HFFc6 (cell line): ENCODE measurements around the gene TAGAP. TPM values are rescaled to one million over a fixed set of nuclear protein-coding genes. Genes with fewer than 3 reads are reported as not detected.
A peak's percentile ranks its signal among the peaks of the same experiment; 100 is the strongest.

Experiments
- DNase-seq: peaks from one replicate; pipeline ENCODE4 v3.0.0-alpha.2; 2018
- H3K27ac Mint-ChIP-seq: 2 replicates; pipeline ENCODE4 v1.8.0; 2020; ENCODE audit warnings: mild to moderate bottlenecking, mixed read lengths
- H3K27me3 Mint-ChIP-seq: 2 replicates; pipeline ENCODE4 v1.8.0; 2021; ENCODE audit warnings: mild to moderate bottlenecking, moderate library complexity, mixed read lengths; ENCODE audit not compliant: insufficient read depth
- H3K36me3 Mint-ChIP-seq: 2 replicates; pipeline ENCODE4 v1.8.0; 2021; ENCODE audit warnings: low read depth, mixed read lengths
- H3K4me1 Mint-ChIP-seq: 2 replicates; pipeline ENCODE4 v1.8.0; 2020; ENCODE audit warnings: low read depth, mixed read lengths
- H3K4me3 Mint-ChIP-seq: 2 replicates; pipeline ENCODE4 v1.8.0; 2020; ENCODE audit warnings: mild to moderate bottlenecking, moderate library complexity, mixed read lengths
- H3K9me3 Mint-ChIP-seq: 2 replicates; pipeline ENCODE4 v1.8.0; 2020; ENCODE audit warnings: mild to moderate bottlenecking, mixed read lengths
- total RNA-seq, 6 experiments: library from RNA; stranded (reverse); fragmentation: NEBNext Ultra II Directional; extraction: Animal tissue kit (Norgen Biotek cat#: 25700); gene quantifications; 2 replicates in 1 of 6; 3 replicates in 5 of 6; pipeline ENCODE4 v1.2.3, GENCODE V29; 2021
- TF ChIP-seq, protein P1 (sequence below): fragments of 200-600 bp; sonication (generic); IDR thresholded peaks from 2 replicates; pipeline ENCODE4 v1.5.0; 2021; ENCODE audit warnings: antibody characterized with exemption, mild to moderate bottlenecking

Gene TAGAP
- total RNA-seq, 6 experiments from 2014 or later = not detected

DNA sequence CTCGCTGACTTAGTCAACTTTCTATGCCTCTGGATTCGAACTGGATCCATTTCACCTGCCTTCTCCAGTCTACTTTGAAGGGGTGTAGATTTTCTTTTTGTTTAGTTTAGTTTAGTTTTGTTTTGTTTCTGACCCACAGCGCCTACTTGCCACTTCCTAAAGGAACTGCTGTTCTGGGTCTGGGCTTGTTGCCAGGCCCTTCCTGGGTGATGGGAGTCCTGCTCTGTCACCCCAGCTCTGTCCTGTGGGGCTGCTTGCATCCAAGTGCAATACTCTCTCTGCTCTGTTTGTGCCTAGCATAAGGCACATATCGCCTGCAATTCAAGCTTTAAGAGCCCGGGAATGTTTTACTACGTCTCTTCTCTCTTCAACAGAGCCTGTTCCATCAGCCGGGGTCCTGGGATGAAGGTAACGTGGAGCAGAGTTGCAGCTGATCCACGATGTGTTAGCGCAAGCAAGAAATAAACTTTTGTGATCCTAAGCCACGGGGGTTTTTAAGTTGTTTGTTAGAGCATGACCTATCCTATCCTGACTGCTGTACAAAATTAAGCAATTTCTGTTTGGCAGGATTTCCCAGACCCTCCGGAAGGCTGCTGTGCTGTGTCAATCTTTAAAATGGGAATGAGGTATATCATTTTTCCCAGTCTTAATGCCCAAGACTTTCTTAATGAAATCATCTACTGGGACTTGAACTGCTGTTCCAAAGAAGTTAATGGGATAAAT, 30.9 kb upstream of the TAGAP start:
- H3K36me3 Mint-ChIP-seq = no peaks in the 10 kb centered on the region
- H3K9me3 Mint-ChIP-seq = no peaks in the 10 kb centered on the region
- DNase-seq = no peak
- no peak overlapping the region for H3K27ac Mint-ChIP-seq
- TF ChIP-seq, protein P1, sequence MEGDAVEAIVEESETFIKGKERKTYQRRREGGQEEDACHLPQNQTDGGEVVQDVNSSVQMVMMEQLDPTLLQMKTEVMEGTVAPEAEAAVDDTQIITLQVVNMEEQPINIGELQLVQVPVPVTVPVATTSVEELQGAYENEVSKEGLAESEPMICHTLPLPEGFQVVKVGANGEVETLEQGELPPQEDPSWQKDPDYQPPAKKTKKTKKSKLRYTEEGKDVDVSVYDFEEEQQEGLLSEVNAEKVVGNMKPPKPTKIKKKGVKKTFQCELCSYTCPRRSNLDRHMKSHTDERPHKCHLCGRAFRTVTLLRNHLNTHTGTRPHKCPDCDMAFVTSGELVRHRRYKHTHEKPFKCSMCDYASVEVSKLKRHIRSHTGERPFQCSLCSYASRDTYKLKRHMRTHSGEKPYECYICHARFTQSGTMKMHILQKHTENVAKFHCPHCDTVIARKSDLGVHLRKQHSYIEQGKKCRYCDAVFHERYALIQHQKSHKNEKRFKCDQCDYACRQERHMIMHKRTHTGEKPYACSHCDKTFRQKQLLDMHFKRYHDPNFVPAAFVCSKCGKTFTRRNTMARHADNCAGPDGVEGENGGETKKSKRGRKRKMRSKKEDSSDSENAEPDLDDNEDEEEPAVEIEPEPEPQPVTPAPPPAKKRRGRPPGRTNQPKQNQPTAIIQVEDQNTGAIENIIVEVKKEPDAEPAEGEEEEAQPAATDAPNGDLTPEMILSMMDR = no peak
- peaks cover 18% of the 10 kb centered on the region for H3K27me3 Mint-ChIP-seq
- no peaks in the 10 kb centered on the region for H3K4me1 Mint-ChIP-seq
- no peak overlapping the region for H3K4me3 Mint-ChIP-seq

DNA sequence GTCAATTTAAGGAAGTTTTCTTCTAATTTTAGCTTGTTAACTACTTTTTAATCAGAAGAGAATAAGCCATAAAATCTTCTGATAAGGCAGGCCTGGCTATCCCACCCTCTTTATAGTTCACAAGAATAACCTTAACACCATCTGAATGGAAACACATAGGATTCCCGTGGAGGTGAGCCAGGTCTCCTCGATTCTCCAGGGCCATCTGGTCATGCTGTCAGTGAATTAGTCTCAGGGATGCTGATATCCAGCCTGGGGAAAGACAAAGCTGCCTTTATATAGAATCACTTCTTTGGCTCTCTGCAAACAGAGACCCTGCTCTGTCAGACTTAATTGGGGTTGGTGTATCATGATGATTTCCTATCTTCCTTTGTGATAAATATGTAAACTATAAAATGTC, 30.1 kb upstream of the TAGAP start:
- Mint-ChIP-seq H3K9me3 (no peaks in the 10 kb centered on the region), H3K4me1 (no peaks in the 10 kb centered on the region), H3K27me3 (peaks cover 18% of the 10 kb centered on the region), H3K4me3 (no peak overlapping the region), H3K27ac (no peak overlapping the region), H3K36me3 (no peaks in the 10 kb centered on the region)
- DNase-seq = no peak
- TF ChIP-seq, protein P1 = no peak

- H3K4me1 Mint-ChIP-seq = no peaks in the 10 kb centered on the region
- H3K27ac Mint-ChIP-seq = no peak overlapping the region
- H3K36me3 Mint-ChIP-seq = no peaks in the 10 kb centered on the region
- H3K9me3 Mint-ChIP-seq = no peaks in the 10 kb centered on the region
- TF ChIP-seq, protein P1 = no peak
- peaks cover 22% of the 10 kb centered on the region for H3K27me3 Mint-ChIP-seq
- peak; percentile 12 for DNase-seq
- peak overlapping the region; percentile 84 for H3K4me3 Mint-ChIP-seq
Measured at GRCh38 chr6:159074120-159074684, 29.4 kb upstream of the TAGAP start.

GRCh38 chr6:159071843-159072769, 27.3 kb upstream of the TAGAP start:
- Mint-ChIP-seq H3K27ac (no peak overlapping the region), H3K4me3 (no peak overlapping the region), H3K27me3 (peaks cover 27% of the 10 kb centered on the region), H3K36me3 (no peaks in the 10 kb centered on the region), H3K9me3 (no peaks in the 10 kb centered on the region), H3K4me1 (no peaks in the 10 kb centered on the region)
- TF ChIP-seq, protein P1 = no peak
- no peak for DNase-seq

DNA sequence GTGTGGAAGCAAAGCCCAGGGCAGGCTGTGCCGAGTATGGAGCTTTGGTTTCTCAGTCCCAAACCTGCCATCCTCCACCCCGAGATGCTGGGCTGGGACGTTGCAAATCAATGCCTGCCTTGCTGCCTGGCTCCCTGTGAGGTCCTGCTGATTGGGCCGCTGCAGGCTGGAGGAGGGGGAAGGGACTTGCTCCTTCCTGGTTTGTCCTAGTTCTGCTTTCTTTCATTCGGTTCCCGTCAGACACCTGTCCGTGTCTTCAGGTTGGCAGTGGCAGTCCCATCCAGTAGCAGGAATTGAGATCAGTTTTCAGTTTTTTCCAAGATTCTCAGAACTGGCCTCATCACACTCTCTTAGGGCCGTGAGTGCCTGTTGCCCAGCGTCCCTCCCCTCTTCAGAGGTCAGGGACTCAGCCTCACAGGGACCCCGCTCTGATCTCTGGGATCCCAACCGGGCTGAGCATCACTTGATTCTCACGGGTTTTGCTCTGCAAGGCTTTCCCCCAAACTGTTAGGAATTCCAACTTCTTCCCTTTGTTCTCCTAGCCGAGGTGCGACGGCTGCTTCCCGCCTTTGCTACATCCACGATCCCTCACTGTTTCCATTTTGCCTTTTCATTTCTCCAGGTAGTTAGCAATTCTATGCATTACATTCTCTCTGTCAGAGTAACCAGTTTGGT, 24.2 kb upstream of the TAGAP start:
- H3K27ac Mint-ChIP-seq = no peak overlapping the region
- H3K36me3 Mint-ChIP-seq = no peaks in the 10 kb centered on the region
- H3K4me1 Mint-ChIP-seq = no peaks in the 10 kb centered on the region
- no peak overlapping the region for H3K4me3 Mint-ChIP-seq
- TF ChIP-seq, protein P1 = no peak
- peaks cover 42% of the 10 kb centered on the region for H3K27me3 Mint-ChIP-seq
- H3K9me3 Mint-ChIP-seq = no peaks in the 10 kb centered on the region
- no peak for DNase-seq
